Measurements from ENCODE around the gene CLPTM1L.

DNA sequence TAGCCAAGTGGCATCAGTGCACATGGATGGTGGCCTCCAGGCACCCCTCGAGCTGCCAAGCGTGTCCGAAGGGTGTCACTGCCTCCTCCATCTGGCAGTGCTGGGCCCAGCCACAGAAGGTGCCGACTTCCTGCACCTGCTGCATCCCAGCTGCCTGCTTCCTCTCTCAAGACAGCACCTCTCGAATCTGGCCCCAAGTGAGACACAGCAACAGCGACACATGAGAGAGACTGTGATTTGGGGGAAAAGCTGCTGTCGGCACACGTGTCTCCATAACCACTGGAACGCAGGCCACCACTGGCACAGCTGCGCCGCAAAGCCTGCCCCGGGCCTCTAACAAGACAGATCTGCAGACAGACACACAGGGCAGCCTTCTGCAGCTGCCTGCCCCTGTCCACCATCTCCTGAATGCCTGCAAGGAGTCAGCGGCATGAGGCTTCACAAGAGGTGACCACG, 8.8 kb downstream of the CLPTM1L start:
- TF ChIP-seq, protein P1, sequence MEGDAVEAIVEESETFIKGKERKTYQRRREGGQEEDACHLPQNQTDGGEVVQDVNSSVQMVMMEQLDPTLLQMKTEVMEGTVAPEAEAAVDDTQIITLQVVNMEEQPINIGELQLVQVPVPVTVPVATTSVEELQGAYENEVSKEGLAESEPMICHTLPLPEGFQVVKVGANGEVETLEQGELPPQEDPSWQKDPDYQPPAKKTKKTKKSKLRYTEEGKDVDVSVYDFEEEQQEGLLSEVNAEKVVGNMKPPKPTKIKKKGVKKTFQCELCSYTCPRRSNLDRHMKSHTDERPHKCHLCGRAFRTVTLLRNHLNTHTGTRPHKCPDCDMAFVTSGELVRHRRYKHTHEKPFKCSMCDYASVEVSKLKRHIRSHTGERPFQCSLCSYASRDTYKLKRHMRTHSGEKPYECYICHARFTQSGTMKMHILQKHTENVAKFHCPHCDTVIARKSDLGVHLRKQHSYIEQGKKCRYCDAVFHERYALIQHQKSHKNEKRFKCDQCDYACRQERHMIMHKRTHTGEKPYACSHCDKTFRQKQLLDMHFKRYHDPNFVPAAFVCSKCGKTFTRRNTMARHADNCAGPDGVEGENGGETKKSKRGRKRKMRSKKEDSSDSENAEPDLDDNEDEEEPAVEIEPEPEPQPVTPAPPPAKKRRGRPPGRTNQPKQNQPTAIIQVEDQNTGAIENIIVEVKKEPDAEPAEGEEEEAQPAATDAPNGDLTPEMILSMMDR (IDR thresholded peaks at IDR 0.05): no peak
- TF ChIP-seq EP300 (IDR thresholded peaks at IDR 0.05) (no peak), POLR2A (IDR thresholded peaks at IDR 0.05; ENCODE audit: low read depth) (no peak)
